Mesothelial cell of epicardium (in vitro differentiated cells): ENCODE measurements around the gene FBXW4. TPM values are rescaled to one million over a fixed set of nuclear protein-coding genes. Genes with fewer than 3 reads are reported as not detected.

Source experiments
- DNase-seq, 2 experiments: peaks; one replicate each; pipeline ENCODE4 v3.0.0; 2021; ENCODE audit warnings: low spot score in 2 of 2; ENCODE audit not compliant: unreplicated experiment in 2 of 2
- H3K27ac Mint-ChIP-seq: 2 replicates; pipeline ENCODE4 v1.8.0; 2021; ENCODE audit warnings: mixed read lengths
- H3K27me3 Mint-ChIP-seq: 2 replicates; pipeline ENCODE4 v1.8.0; 2021; ENCODE audit warnings: low read depth, mixed read lengths
- H3K36me3 Mint-ChIP-seq: 2 replicates; pipeline ENCODE4 v1.8.0; 2021; ENCODE audit warnings: mixed read lengths
- H3K4me1 Mint-ChIP-seq: 2 replicates; pipeline ENCODE4 v1.8.0; 2021; ENCODE audit warnings: mixed read lengths
- H3K4me3 Mint-ChIP-seq: 2 replicates; pipeline ENCODE4 v1.8.0; 2021; ENCODE audit warnings: mild to moderate bottlenecking, moderate library complexity, mixed read lengths
- H3K9me3 Mint-ChIP-seq: 2 replicates; pipeline ENCODE4 v1.8.0; 2021; ENCODE audit warnings: mixed read lengths
- total RNA-seq: library from RNA; stranded (reverse); gene quantifications from 3 replicates; pipeline ENCODE4 v1.2.1, GENCODE V29; 2021
- TF ChIP-seq, protein P1 (sequence below): fragments of 200-600 bp; sonication (generic); IDR thresholded peaks from one replicate; pipeline ENCODE4 v1.5.0; 2021; ENCODE audit warnings: antibody characterized with exemption; ENCODE audit not compliant: unreplicated experiment

FBXW4 gene
- total RNA-seq, 1 donor from 2014 or later: 65.9 TPM

DNA sequence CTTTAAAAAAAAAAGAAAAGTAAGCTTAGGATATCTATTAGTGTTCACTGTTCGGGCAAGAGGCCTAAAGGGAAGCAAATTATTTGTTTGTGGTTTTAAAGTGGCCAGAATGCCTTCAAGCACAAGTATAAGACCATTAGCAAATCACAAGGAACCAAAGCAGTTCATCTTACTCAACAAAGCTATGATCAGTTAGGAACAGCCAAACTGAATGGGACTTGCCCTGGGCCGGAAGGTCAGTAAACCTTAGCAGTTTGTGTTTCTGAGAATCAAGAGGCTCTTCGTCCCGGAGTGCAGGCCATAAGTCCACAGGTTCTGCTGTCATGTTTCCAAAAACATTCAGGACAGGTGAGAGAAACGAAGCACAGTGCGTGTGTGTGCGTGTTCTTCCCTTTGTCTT, 4.5 kb downstream of the FBXW4 start:
- peaks cover 10% of the 10 kb centered on the region for H3K36me3 Mint-ChIP-seq
- H3K4me3 Mint-ChIP-seq: no peak overlapping the region
- H3K27ac Mint-ChIP-seq: no peak overlapping the region
- peaks cover 49% of the 10 kb centered on the region for H3K4me1 Mint-ChIP-seq
- no peaks in the 10 kb centered on the region for H3K27me3 Mint-ChIP-seq
- H3K9me3 Mint-ChIP-seq: no peaks in the 10 kb centered on the region
- DNase-seq: no peak
- TF ChIP-seq, protein P1, sequence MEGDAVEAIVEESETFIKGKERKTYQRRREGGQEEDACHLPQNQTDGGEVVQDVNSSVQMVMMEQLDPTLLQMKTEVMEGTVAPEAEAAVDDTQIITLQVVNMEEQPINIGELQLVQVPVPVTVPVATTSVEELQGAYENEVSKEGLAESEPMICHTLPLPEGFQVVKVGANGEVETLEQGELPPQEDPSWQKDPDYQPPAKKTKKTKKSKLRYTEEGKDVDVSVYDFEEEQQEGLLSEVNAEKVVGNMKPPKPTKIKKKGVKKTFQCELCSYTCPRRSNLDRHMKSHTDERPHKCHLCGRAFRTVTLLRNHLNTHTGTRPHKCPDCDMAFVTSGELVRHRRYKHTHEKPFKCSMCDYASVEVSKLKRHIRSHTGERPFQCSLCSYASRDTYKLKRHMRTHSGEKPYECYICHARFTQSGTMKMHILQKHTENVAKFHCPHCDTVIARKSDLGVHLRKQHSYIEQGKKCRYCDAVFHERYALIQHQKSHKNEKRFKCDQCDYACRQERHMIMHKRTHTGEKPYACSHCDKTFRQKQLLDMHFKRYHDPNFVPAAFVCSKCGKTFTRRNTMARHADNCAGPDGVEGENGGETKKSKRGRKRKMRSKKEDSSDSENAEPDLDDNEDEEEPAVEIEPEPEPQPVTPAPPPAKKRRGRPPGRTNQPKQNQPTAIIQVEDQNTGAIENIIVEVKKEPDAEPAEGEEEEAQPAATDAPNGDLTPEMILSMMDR: no peak

DNA sequence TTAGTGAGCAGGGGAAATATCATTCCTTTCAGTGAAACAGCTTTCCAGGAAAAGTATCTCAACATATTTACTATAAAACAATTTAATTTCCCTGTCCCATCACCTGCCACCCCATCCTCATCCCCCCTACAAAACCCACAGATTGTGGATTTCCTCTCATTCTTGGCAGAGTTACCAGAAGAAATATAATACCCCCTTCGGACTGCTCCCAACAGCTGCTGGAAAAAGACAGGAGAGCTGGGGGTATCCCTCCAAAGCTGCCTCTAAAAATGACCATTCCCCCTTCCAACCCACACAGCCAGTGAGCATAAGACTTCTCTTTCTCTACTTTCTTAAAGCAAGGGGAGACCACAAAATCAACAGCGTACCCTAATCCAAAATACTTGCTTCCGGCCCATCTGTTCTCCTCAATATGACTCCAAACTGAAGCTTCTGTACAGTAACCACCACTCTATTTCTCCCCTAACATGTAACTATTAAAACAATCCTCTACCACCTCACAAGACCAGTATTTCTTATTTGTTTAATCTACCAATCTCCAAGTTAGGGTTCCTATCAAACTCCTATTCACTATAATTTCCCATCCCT, 7.8 kb downstream of the FBXW4 start:
- DNase-seq: no peak
- peaks cover 14% of the 10 kb centered on the region for H3K36me3 Mint-ChIP-seq
- peaks cover 53% of the 10 kb centered on the region for H3K4me1 Mint-ChIP-seq
- no peak overlapping the region for H3K27ac Mint-ChIP-seq
- TF ChIP-seq, protein P1: no peak
- no peaks in the 10 kb centered on the region for H3K27me3 Mint-ChIP-seq
- H3K9me3 Mint-ChIP-seq: peaks cover 4% of the 10 kb centered on the region
- H3K4me3 Mint-ChIP-seq: no peak overlapping the region

DNA sequence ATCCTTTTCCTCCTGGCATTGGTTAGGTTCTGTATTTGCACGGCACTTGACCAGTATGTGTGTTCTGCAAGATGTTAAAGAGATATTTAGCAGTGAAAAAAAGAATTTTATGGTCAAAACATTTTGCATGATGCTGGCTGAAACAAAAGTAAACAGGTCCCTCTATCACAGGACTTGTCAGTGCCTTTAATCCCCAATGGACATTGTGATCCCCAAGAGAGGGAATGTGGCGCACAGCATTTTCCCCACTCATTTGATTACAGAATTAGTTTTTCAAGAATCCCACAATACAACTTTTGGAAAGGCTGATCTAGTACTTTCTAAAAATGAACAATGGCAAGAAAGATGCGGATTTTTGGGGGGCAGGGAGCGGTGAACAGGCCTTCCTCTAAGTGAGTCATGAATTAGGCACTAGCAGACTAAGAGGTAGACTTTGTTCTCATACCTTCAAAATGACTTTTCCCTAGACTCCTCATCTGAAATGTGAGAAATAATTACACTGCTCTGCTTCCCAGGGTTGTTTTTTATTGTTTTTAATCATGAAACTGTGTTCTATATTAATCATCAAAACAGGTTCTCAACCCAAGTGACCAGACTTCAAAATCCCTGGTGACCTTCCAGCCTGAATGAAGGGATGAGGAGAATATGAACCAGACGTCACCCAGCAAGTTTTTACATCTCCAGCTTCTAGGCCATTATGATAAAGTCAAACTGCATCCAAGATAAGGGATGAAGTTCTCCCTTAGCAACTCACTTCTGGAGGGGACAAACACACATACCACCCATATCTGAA, 8.6 kb downstream of the FBXW4 start:
- H3K27me3 Mint-ChIP-seq: no peaks in the 10 kb centered on the region
- DNase-seq: no peak
- peaks cover 48% of the 10 kb centered on the region for H3K4me1 Mint-ChIP-seq
- H3K9me3 Mint-ChIP-seq: peaks cover 4% of the 10 kb centered on the region
- H3K4me3 Mint-ChIP-seq: no peak overlapping the region
- H3K36me3 Mint-ChIP-seq: peaks cover 14% of the 10 kb centered on the region
- TF ChIP-seq, protein P1: no peak
- H3K27ac Mint-ChIP-seq: no peak overlapping the region

DNA sequence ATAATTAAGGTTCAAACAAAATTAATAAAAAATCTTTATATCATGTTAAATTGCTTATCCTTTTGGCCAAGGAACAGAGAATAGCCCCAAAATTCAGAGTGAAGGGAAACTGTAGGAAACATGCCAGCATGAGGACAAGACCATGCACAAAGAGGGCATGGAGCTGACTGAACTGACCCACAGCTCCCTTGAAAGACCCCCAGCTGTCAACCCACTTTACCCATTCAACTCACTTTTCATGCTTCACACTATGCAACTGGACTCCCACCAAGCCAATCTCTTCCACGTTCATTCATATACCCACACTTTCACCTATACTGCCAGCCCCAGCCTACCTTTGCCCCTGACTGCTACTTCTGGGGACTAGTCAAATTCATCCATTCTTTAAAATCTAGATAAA, 10.2 kb downstream of the FBXW4 start:
- Mint-ChIP-seq H3K4me1 (peaks cover 42% of the 10 kb centered on the region), H3K4me3 (no peak overlapping the region), H3K9me3 (peaks cover 4% of the 10 kb centered on the region), H3K36me3 (peaks cover 14% of the 10 kb centered on the region), H3K27ac (no peak overlapping the region), H3K27me3 (no peaks in the 10 kb centered on the region)
- DNase-seq: no peak
- TF ChIP-seq, protein P1: no peak

DNA sequence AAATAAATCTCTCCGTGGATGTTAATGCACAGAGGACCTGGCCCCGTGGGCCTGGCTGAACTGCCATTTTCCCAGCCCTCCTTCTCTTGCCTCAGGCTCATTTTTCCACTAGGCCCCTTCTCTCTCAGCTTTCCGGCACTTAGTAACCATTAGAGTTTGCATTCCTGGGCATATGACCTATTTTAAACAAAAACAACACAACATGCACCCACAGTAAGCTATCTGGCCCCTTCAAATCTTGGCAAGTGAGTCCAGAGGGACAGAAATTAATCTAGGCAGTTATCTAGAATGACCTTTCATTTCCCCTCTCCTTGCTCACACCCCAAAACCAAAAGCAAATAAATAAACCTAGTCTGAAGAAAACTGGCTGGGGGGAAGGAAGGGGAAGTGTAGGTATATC, 11.7 kb downstream of the FBXW4 start:
- TF ChIP-seq, protein P1: no peak
- H3K4me3 Mint-ChIP-seq: no peak overlapping the region
- H3K9me3 Mint-ChIP-seq: peaks cover 4% of the 10 kb centered on the region
- peaks cover 12% of the 10 kb centered on the region for H3K36me3 Mint-ChIP-seq
- no peaks in the 10 kb centered on the region for H3K27me3 Mint-ChIP-seq
- H3K27ac Mint-ChIP-seq: peak overlapping the region; percentile 44
- H3K4me1 Mint-ChIP-seq: peaks cover 35% of the 10 kb centered on the region
- DNase-seq: no peak
